HG03097 (cell line): Measurements from ENCODE around the gene PGAP2.
"Not testable (repeated sequence)": the region's sequence is repeated elsewhere in the genome, so short reads cannot be mapped to it uniquely, and the experiment has no call there.

ENCODE experiments used
- ATAC-seq: cut with Tn5 transposase; IDR thresholded peaks from one replicate; pipeline ENCODE4 v1.9.1; 2021; ENCODE audit not compliant: unreplicated experiment, low FRiP score

PGAP2 gene

GRCh38 chr11:3807909-3808860 lies at the start of gene PGAP2:
PGAP2 (plus strand) TSS chr11:3808560; CDS start chr11:3811260, 2,700 bp downstream.
- no peak for ATAC-seq

DNA sequence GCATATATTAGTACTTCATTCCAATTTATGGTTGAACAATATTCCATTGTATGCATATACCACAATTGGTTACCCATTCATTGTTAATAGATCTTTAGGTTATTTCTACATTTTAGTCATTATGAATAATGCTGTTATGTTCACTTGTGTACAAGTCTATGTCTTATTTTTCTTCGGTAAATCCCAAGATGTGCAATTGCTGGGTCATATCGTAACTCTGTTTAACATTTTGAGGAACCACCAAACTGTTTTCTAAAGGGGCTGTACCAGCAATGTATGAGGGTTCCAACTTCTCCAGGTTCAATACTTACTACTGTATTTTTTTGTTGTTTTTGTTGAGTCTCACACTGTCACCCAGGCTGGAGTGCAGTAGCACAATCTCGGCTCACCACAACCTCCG lies 44.1 kb upstream of the PGAP2 start:
- ATAC-seq = no peak

- ATAC-seq = not testable (repeated sequence)
These were observed 41.5 kb upstream of the PGAP2 start for GRCh38 chr11:3766836-3767235.

DNA sequence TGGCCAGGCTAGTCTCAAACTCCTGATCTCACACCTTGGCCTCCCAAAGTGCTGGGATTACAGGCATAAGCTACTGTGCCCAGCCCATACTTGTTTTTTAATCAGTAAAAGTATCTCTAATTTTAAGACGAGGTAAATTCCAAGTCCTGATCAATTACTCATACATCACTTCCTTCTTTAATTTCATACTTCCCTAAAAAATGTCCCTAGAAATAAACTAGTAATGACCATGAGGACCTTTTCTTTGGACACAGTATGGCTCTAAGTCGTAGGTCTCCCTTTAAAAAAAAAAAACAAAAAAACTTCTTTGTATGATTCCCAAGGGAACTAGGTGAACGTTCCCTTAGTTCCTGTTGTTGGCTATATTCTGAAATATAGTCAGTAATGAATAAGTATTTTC lies 40.8 kb upstream of the PGAP2 start:
- no peak for ATAC-seq

- ATAC-seq = no peak
These were observed 35.2 kb upstream of the PGAP2 start for GRCh38 chr11:3773180-3773579.

GRCh38 chr11:3775736-3776406 lies 32.5 kb upstream of the PGAP2 start:
- no peak for ATAC-seq

- ATAC-seq = no peak
These were observed 26.9 kb upstream of the PGAP2 start for GRCh38 chr11:3781423-3781822.

- no peak for ATAC-seq
These were observed 25.4 kb upstream of the PGAP2 start for GRCh38 chr11:3782963-3783362.

DNA sequence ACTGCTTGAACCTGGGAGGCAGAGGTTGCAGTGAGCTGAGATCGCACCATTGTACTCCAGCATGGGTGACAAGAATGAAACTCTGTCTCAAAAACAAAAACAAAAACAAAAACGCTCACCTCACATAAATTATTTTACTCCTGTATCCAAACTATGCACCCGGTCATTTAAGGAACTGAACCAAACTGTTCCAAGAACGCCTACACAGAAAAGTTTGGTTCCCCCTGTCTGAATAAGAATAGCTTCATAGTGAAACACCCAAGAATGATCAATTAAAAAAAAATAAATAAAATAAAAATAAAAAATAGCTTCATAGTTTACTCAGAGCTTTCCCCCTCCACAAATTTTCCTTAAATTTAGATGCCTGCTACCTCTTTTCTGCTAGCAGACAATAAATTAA lies 24.7 kb upstream of the PGAP2 start:
- no peak for ATAC-seq

GRCh38 chr11:3786781-3787428 lies 21.5 kb upstream of the PGAP2 start:
- ATAC-seq = no peak

DNA sequence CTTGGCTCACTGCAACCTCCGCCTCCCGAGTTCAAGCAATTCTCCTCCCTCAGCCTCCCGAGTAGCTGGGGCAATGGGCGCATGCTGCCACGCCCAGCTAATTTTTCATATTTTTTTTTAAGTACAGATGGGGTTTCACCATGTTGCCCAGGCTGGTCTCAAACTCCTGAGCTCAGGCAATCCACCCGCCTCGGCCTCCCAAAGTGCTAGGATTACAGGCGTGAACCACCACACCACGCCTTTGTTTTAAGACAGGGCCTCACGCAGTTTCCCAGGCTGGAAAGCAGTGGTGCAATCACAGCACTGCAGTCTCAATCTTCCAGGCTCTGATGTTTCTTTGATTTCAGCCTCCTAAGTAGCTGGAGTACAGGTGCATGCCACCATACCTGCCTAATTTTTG lies 14.0 kb upstream of the PGAP2 start:
- not testable (repeated sequence) for ATAC-seq

DNA sequence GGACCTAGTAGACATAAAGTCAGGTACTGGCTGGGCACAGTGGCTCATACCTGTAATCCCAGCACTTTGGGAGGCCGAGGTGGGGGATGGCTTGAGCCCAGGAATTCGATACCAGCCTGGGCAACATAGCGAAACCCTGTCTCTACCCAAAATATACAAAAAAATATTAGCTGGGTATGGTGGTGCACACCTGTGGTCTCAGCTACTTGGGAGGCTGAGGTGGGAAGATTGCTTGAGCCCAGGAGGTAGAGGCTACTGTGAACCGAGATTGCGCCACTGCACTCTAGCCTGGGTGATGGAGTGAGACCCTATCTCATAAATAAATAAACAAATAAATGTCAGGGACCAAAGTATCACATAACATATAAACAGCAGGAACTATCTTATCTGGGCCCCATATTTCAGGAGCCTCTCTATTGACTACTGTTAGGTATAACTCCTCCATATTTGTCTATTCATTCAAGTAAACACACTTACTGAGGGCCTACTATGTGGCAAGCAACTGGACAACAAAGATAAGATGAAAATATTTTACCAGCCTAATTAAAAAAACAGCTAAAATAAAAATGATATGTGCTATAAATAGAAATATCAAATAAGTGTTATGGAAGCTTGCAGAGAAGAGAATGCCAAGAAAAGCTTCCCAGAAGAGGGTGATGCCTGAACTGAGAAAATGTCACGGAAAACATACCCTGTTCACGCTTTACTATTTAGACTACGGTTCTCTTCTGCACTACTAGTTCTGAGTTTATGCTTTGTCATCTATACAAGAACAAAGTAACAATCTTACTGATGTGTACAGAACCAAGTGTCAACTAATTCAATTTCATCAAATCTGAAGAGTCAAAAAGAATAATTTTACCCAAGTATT lies 13.0 kb upstream of the PGAP2 start:
- no peak for ATAC-seq

DNA sequence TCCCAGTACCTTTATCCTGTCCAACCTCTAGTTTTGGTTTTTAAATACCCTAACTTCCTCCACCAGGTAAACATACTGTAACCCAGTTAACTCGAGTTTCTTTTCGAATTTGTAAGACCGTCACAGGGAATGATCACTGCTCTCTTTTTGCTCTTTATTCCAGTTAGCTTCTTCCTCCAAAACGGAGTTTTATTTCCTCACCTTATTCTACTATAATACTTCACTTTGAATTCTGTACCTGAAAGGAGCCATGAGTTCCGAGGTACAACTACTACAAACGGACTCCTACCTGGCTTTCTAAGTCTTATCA lies 12.4 kb upstream of the PGAP2 start:
- no peak for ATAC-seq

DNA sequence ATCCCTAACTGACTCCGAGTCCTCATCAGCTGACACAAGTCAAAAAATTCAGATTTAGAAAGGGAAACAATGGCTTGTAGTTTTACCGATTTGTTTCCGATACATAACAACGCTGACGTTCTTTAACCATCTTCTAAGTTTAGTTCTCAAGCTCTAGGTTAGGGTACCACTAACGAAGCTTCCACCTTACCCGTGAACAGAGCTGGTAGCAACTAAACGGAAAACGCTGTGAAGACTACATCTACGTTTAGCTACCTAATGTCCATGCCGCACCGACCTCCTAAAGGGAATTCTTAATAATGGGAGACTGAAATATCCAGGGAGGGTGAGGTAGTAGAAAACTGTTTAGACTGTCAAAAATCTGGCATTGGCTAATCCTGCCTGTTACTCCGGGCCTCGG lies 12.0 kb upstream of the PGAP2 start:
- ATAC-seq = no peak

GRCh38 chr11:3796801-3797328 lies 11.5 kb upstream of the PGAP2 start:
- ATAC-seq = peak; percentile 23

- peak; percentile 93 for ATAC-seq
These were observed 10.8 kb upstream of the PGAP2 start, which contains the start of gene NUP98 for GRCh38 chr11:3797329-3798090. NUP98 (minus strand) TSS chr11:3797554; CDS start chr11:3782117, 15,437 bp downstream.

GRCh38 chr11:3799143-3799542 lies 9.2 kb upstream of the PGAP2 start:
- ATAC-seq = no peak

GRCh38 chr11:3799873-3800272 lies 8.5 kb upstream of the PGAP2 start:
- ATAC-seq = no peak

DNA sequence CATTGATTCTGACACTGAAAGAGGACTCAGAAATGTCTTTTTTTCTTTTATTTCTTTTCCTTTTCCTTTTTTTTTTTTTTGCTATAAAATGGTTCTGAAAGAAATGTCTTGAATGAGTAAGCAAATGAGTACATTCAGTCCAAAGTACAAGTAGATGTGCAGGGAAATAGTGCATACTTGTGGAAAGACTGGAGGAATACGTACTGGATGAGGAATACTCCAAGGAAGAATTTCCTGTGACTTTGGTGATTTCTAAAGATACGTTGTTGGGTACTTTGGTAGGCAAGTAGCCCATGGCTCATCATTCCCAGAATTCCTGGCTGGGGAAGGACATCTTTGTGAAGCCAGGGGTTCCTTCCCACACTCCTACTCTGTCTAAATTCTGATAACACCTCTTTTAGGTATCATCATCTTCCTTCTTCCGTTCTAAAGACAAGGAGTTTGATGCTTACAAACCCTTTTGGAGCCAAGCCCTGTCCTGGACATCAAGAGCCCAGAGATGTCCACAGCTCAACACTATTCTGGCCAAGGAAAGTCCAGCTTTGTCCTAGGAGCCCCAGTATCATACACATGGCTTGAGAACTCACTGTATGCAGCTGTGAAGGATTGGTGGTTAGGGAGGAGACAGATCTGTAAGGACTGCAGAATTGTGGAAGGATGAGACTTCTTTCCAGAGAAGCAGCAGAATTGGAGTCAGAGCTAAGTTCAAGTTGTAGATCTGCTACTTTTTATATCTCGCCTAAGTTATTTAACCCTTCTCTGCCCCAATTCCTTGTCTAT lies 6.2 kb upstream of the PGAP2 start:
- no peak for ATAC-seq
